ENCODE measurements around the gene TBCB. TPM values are rescaled to one million over a fixed set of nuclear protein-coding genes. Genes with fewer than 3 reads are reported as not detected.
"Not testable (repeated sequence)": the region's sequence is repeated elsewhere in the genome, so short reads cannot be mapped to it uniquely, and the experiment has no call there.

The TBCB gene
- total RNA-seq, 8 experiments from 2014 or later, result 134 to 390 (median 281) TPM

DNA sequence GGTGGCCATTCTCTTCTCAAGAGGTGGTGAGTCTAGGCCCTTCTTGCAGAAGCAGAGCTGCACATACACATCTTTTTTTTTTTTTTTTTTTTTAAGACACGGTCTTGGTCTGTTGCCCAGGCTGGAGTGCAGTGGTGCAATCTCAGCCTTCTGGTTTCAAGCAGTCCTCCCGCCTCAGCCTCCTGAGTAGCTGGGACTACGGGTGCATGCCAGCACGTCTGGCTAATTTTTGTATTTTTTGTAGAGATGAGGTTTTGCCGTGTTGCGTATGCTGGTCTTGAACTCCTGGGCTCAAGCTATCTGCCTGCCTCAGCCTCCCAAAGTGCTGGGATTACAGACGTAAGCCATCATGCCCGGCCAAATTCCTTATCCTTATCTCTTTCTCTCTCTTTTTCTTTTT lies 58.6 kb downstream of the TBCB start:
- not testable (repeated sequence) for H3K27ac ChIP-seq; H3K4me1 ChIP-seq (replicated peaks in 1 of 2); H3K4me3 ChIP-seq; ATAC-seq (replicated peaks in 6 of 8)
- WGBS, 10 experiments, result 0 to 100% (median 84%) methylated on average over 1 to 7 of the region's 8 CpGs; no CpG with 5 or more reads in 3 of the 10 experiments
- in situ Hi-C loops (cut with MboI; ENCODE audit: low pct_unique_long_range_greater_than_20kb in 2 of 9, low sequenced_read_pairs in 9 of 9, unreplicated experiment in 9 of 9), result loop anchor here in 1 of 9 experiments (10.0 kb wide), 1 partner anchor 49 kb away; no protein-coding TSS in a partner anchor

Other genes starting within 250 kb of the TBCB start
- gene APLP1, start 246.9 kb upstream of the TBCB start, total RNA-seq, result 100 to 1,000 TPM in 5 of 8 experiments, 10 to 100 TPM in 1, 1 to 10 TPM in 2; 4.6 to 397 (median 337) TPM
- gene NFKBID, start 214.9 kb upstream of the TBCB start, total RNA-seq, result 10 to 100 TPM in 1 of 8 experiments, 1 to 10 TPM in 7; 1.6 to 10.1 (median 3.7) TPM
- gene HCST, start 212.9 kb upstream of the TBCB start, total RNA-seq, result 1 to 10 TPM in 2 of 8 experiments, under 1 TPM in 3, not detected in 3; 0.33 to 3.8 (median 0.62) TPM
- gene TYROBP, start 207.2 kb upstream of the TBCB start, total RNA-seq, result under 1 TPM in 1 of 8 experiments, not detected in 7; 0.76 TPM
- gene LRFN3, start 179.1 kb upstream of the TBCB start, total RNA-seq, result 10 to 100 TPM in 1 of 8 experiments, 1 to 10 TPM in 6, under 1 TPM in 1; 0.56 to 11.7 (median 6.5) TPM
- 10 to 100 TPM; 10.6 to 23.5 (median 18.1) TPM for gene SDHAF1, start 120.3 kb upstream of the TBCB start, total RNA-seq
- 1 to 10 TPM in 2 of 8 experiments, under 1 TPM in 6; 0.33 to 2.2 (median 0.56) TPM for gene SYNE4, start 106.7 kb upstream of the TBCB start, total RNA-seq
- 10 to 100 TPM; 12.0 to 42.9 (median 19.7) TPM for gene ALKBH6, start 101.3 kb upstream of the TBCB start, total RNA-seq
- 10 to 100 TPM in 6 of 8 experiments, 1 to 10 TPM in 2; 2.7 to 33.8 (median 13.1) TPM for gene CLIP3, start 82.6 kb upstream of the TBCB start, total RNA-seq
- 10 to 100 TPM in 2 of 8 experiments, 1 to 10 TPM in 6; 3.7 to 13.0 (median 6.5) TPM for gene THAP8, start 61.2 kb upstream of the TBCB start, total RNA-seq
- 10 to 100 TPM in 1 of 8 experiments, 1 to 10 TPM in 4, under 1 TPM in 3; 0.49 to 12.6 (median 1.3) TPM for gene WDR62, start 60.6 kb upstream of the TBCB start, total RNA-seq
- under 1 TPM in 1 of 8 experiments, not detected in 7; 0.54 TPM for gene OVOL3, start 4.3 kb upstream of the TBCB start, total RNA-seq
- 100 to 1,000 TPM in 6 of 8 experiments, 10 to 100 TPM in 2; 87.3 to 171 (median 111) TPM for gene POLR2I, start 593 bp upstream of the TBCB start, total RNA-seq
- gene CAPNS1, start 24.6 kb downstream of the TBCB start, total RNA-seq, result 100 to 1,000 TPM; 146 to 839 (median 321) TPM
- gene COX7A1, start 37.0 kb downstream of the TBCB start, total RNA-seq, result 10 to 100 TPM in 1 of 8 experiments, 1 to 10 TPM in 3, under 1 TPM in 3, not detected in 1; 0.54 to 66.9 (median 1.3) TPM
- 1 to 10 TPM; 2.9 to 5.7 (median 4.8) TPM for gene ZNF565, start 99.2 kb downstream of the TBCB start, total RNA-seq
- gene ZNF146, start 99.6 kb downstream of the TBCB start, total RNA-seq, result 100 to 1,000 TPM in 5 of 8 experiments, 10 to 100 TPM in 3; 68.8 to 141 (median 114) TPM

All from motor neuron (in vitro differentiated cells).